ENCODE measurements around the gene CCDC33. TPM values are rescaled to one million over a fixed set of nuclear protein-coding genes. Genes with fewer than 3 reads are reported as not detected.
"Not testable (repeated sequence)": the region's sequence is repeated elsewhere in the genome, so short reads cannot be mapped to it uniquely, and the experiment has no call there.

The CCDC33 gene
- total and polyA plus RNA-seq, 10 donors: 0.08 TPM; not detected in 9

- no peak for DNase-seq
- intact Hi-C loops (cut with DNase I; ENCODE audit: low total_unique reads): no loop called here
- WGBS, 5 donors: 69 to 82% (median 75%) methylated on average over 14 of the region's 14 CpGs
- Histone ChIP-seq H3K4me3 (no peak overlapping the region), H3K36me3 (no peaks in the 10 kb centered on the region), H3K27me3 (replicated peaks in 1 of 7) (peaks cover 0 to 10% (median 0%) of the 10 kb centered on the region in 7 donors), H3K27ac (no peak overlapping the region), H3K4me1 (no peaks in the 10 kb centered on the region), H3K9me3 (peaks cover 0 to 14% (median 10%) of the 10 kb centered on the region in 8 donors)
- TF ChIP-seq POLR2AphosphoS5 (IDR thresholded peaks at IDR 0.05) (no peak), POLR2A (IDR thresholded peaks at IDR 0.05) (no peak), CTCF (IDR thresholded peaks at IDR 0.05 in 8 of 11, conservative IDR thresholded peaks at IDR 0.05 in 3 of 11) (no peak)
These were observed 114.5 kb downstream of the CCDC33 start for GRCh38 chr15:74350295-74351275.

GRCh38 chr15:74351670-74352069 lies 115.5 kb downstream of the CCDC33 start:
- peaks cover 0 to 11% (median 0%) of the 10 kb centered on the region in 7 donors for H3K27me3 ChIP-seq (replicated peaks in 1 of 7)
- H3K27ac ChIP-seq: no peak overlapping the region
- H3K4me1 ChIP-seq: no peaks in the 10 kb centered on the region
- WGBS, 5 donors: 58 to 77% (median 68%) methylated on average over 3 of the region's 3 CpGs
- DNase-seq: no peak
- H3K9me3 ChIP-seq: peaks cover 0 to 14% (median 10%) of the 10 kb centered on the region in 8 donors
- H3K4me3 ChIP-seq: no peak overlapping the region
- H3K36me3 ChIP-seq: no peaks in the 10 kb centered on the region
- intact Hi-C loops (cut with DNase I; ENCODE audit: low total_unique reads): no loop called here
- TF ChIP-seq POLR2AphosphoS5 (IDR thresholded peaks at IDR 0.05): no peak
- TF ChIP-seq CTCF (IDR thresholded peaks at IDR 0.05 in 8 of 11, conservative IDR thresholded peaks at IDR 0.05 in 3 of 11): no peak
- TF ChIP-seq POLR2A (IDR thresholded peaks at IDR 0.05): no peak

- no peak overlapping the region for H3K27ac ChIP-seq
- 79 to 89% (median 85%) methylated on average over 3 of the region's 3 CpGs for WGBS, 5 donors
- H3K36me3 ChIP-seq: no peaks in the 10 kb centered on the region
- peaks cover 0 to 14% (median 0%) of the 10 kb centered on the region in 7 donors for H3K27me3 ChIP-seq (replicated peaks in 1 of 7)
- no peak overlapping the region for H3K4me3 ChIP-seq
- intact Hi-C loops (cut with DNase I; ENCODE audit: low total_unique reads): no loop called here
- H3K4me1 ChIP-seq: no peaks in the 10 kb centered on the region
- TF ChIP-seq CTCF (IDR thresholded peaks at IDR 0.05 in 8 of 11, conservative IDR thresholded peaks at IDR 0.05 in 3 of 11) (no peak), POLR2AphosphoS5 (IDR thresholded peaks at IDR 0.05) (no peak), POLR2A (IDR thresholded peaks at IDR 0.05) (no peak)
- DNase-seq: peak; percentile 18
- H3K9me3 ChIP-seq: peaks cover 0 to 14% (median 10%) of the 10 kb centered on the region in 8 donors
These were observed 116.3 kb downstream of the CCDC33 start for GRCh38 chr15:74352393-74352910.

GRCh38 chr15:74353992-74354391 lies 117.9 kb downstream of the CCDC33 start:
- H3K4me1 ChIP-seq; H3K4me3 ChIP-seq; H3K36me3 ChIP-seq; intact Hi-C loops (cut with DNase I; ENCODE audit: low total_unique reads); H3K27ac ChIP-seq; DNase-seq: not testable (repeated sequence)
- peaks cover 0 to 14% (median 10%) of the 10 kb centered on the region in 8 donors for H3K9me3 ChIP-seq
- H3K27me3 ChIP-seq (replicated peaks in 1 of 7): peaks cover 0 to 17% (median 0%) of the 10 kb centered on the region in 7 donors
- WGBS, 5 donors: 79 to 93% (median 87%) methylated on average over 2 of the region's 2 CpGs

GRCh38 chr15:74356050-74356449 lies 119.9 kb downstream of the CCDC33 start:
- peaks cover 0 to 17% (median 0%) of the 10 kb centered on the region in 7 donors for H3K27me3 ChIP-seq (replicated peaks in 1 of 7)
- H3K27ac ChIP-seq; intact Hi-C loops (cut with DNase I; ENCODE audit: low total_unique reads); H3K4me3 ChIP-seq; H3K36me3 ChIP-seq; H3K4me1 ChIP-seq: not testable (repeated sequence)
- peaks cover 0 to 14% (median 10%) of the 10 kb centered on the region in 8 donors for H3K9me3 ChIP-seq
- peak; percentile 25 for DNase-seq
- WGBS, 5 donors: 89 to 98% (median 90%) methylated on average over 6 of the region's 6 CpGs

GRCh38 chr15:74357514-74357913 lies 121.4 kb downstream of the CCDC33 start:
- H3K27ac ChIP-seq; H3K36me3 ChIP-seq; H3K4me1 ChIP-seq; intact Hi-C loops (cut with DNase I; ENCODE audit: low total_unique reads); H3K4me3 ChIP-seq: not testable (repeated sequence)
- H3K27me3 ChIP-seq (replicated peaks in 1 of 7): peaks cover 0 to 17% (median 0%) of the 10 kb centered on the region in 7 donors
- peaks cover 0 to 14% (median 10%) of the 10 kb centered on the region in 8 donors for H3K9me3 ChIP-seq
- peak; percentile 33 for DNase-seq
- 78 to 89% (median 85%) methylated on average over 7 of the region's 7 CpGs for WGBS, 5 donors

- H3K27me3 ChIP-seq (replicated peaks in 1 of 7): peaks cover 0 to 14% (median 0%) of the 10 kb centered on the region in 7 donors
- H3K4me1 ChIP-seq; H3K36me3 ChIP-seq; DNase-seq; H3K4me3 ChIP-seq; H3K9me3 ChIP-seq; intact Hi-C loops (cut with DNase I; ENCODE audit: low total_unique reads); H3K27ac ChIP-seq: not testable (repeated sequence)
- 71 to 93% (median 86%) methylated on average over 6 of the region's 6 CpGs for WGBS, 5 donors
These were observed 123.2 kb downstream of the CCDC33 start for GRCh38 chr15:74359376-74359775.

Measured in spleen (tissue), 11 donors.